Activated naive CD4-positive, alpha-beta T cell treated with anti-CD3 and anti-CD28 coated beads, Interleukin-2, amount 10 ng/mL, durations not matched to agents 7 days and 5 days (primary cell): ENCODE measurements around the gene NPAS3.

ENCODE experiments used
- CTCF ChIA-PET: fragments of 350-600 bp; sonication (Branson Sonifier 250); formaldehyde crosslinking; loops from one replicate; lab custom pipeline; 2021; ENCODE audit warnings: antibody characterized with exemption; lab: Charles Lee
- DNase-seq: peaks from one replicate; pipeline ENCODE4 v3.0.0-alpha.2; 2020
- H3K27ac Mint-ChIP-seq: one replicate; pipeline ENCODE4 v1.8.0; 2021; ENCODE audit warnings: mild to moderate bottlenecking, moderate library complexity, mixed read lengths
- H3K27me3 Mint-ChIP-seq: one replicate; pipeline ENCODE4 v1.8.0; 2021; ENCODE audit warnings: mild to moderate bottlenecking, mixed read lengths
- H3K36me3 Mint-ChIP-seq: one replicate; pipeline ENCODE4 v1.8.0; 2021; ENCODE audit warnings: mixed read lengths
- H3K4me1 Mint-ChIP-seq: one replicate; pipeline ENCODE4 v1.8.0; 2021; ENCODE audit warnings: mixed read lengths
- H3K4me3 Mint-ChIP-seq: one replicate; pipeline ENCODE4 v1.8.0; 2021; ENCODE audit warnings: mild to moderate bottlenecking, moderate library complexity, mixed read lengths
- H3K9me3 Mint-ChIP-seq: one replicate; pipeline ENCODE4 v1.8.0; 2021; ENCODE audit warnings: mixed read lengths

The NPAS3 gene

DNA sequence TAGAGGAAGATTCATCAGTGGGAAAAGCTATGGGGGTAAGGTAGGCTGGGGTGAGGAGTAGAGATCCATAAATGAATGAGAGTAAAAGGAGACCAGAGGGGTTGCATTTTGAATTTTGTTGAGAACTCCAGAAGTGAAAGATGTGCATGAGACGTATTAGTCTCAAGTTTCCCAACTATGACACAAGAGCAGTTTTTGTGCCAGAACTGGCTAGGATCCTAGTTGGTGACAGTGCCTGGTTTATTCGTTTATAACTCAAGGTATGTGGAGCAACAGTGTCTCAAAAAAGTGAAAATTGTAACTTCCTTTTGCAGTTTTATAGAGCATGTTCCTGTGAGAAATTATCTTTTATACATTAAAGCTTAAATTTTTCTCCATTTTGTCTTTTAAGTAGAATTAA, 377.0 kb downstream of the NPAS3 start:
- Mint-ChIP-seq H3K36me3 (no peaks in the 10 kb centered on the region), H3K27me3 (no peaks in the 10 kb centered on the region), H3K27ac (no peak overlapping the region), H3K4me3 (no peak overlapping the region), H3K4me1 (no peaks in the 10 kb centered on the region), H3K9me3 (no peaks in the 10 kb centered on the region)
- CTCF ChIA-PET, result no interaction called here
- DNase-seq, result no peak

DNA sequence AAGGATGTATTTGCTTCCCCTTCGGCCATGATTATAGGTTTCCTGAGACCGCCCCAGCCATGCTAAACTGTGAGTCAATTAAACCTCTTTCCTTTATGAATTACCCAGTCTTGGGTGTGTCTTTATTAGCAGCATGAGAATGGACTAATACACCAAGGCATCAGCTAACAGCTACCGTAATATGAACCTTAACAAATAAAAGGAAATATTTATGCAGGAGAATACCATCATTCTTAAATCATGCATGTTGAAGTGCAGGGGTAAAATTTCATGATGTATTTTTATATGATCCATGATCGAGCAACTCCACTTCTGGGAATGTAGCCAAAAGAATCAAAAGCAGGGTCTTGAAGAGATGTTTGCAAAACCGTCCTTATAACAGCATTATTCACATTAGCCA, 379.0 kb downstream of the NPAS3 start:
- no peak for DNase-seq
- CTCF ChIA-PET, result no interaction called here
- Mint-ChIP-seq H3K27ac (no peak overlapping the region), H3K4me3 (no peak overlapping the region), H3K27me3 (no peaks in the 10 kb centered on the region), H3K4me1 (no peaks in the 10 kb centered on the region), H3K36me3 (no peaks in the 10 kb centered on the region), H3K9me3 (no peaks in the 10 kb centered on the region)

DNA sequence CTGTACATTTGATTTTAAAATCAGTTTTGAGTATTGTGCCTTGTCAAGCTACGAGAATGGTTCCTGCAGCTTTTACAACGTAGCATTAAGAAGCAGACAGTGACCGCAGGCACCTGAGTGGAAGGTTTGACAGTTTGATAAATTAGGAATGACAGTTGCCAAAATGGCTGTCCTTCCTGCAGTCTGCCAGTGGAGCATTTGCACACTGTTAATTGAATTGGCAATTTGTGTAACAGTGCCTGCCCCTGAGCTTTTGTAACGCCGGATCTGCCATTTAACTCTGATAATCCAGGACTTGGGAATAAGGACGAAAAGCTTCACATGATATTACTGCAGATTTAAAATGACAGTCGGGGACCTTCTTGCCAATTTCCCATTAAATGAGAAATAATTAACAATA, 385.3 kb downstream of the NPAS3 start:
- Mint-ChIP-seq H3K4me1 (no peaks in the 10 kb centered on the region), H3K4me3 (no peak overlapping the region), H3K27ac (no peak overlapping the region), H3K27me3 (no peaks in the 10 kb centered on the region), H3K36me3 (no peaks in the 10 kb centered on the region), H3K9me3 (peaks cover 2% of the 10 kb centered on the region)
- no peak for DNase-seq
- CTCF ChIA-PET, result no interaction called here

DNA sequence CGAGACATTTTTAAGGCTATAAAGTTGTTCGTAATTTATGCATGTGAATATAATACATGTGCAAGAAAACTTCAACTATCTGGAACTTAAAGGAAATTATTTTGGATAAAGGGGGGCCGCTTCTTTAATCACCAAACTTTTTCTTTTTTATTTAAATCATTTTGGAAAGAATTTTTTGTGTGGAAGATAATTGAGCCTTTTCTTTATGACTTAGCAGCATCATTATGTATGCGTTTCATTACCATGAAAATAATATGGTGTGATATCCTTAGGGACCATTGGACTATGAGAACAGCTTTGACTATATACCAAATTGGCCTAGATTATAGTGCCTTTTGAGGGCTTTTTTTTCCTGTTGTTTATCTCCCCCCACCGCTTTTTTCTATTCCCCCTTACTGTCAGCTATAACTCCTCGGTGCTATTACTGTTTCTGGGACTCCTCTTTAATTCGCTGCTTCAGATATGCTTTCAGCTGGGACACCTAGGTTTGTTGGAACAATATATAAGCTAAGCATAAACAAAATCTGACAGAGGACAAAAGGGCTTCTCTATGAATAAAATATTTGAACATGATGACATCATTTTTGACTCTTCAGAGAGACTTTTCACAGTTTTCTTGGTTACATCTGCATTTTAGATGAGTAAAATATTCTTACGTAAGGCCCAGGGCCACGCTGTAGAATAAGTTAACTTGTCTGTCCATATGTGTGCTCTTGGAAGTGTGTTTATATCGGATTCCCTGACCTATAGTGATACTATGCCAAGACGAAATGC, 392.7 kb downstream of the NPAS3 start:
- Mint-ChIP-seq H3K9me3 (peaks cover 1% of the 10 kb centered on the region), H3K4me3 (no peak overlapping the region), H3K27ac (no peak overlapping the region), H3K27me3 (no peaks in the 10 kb centered on the region), H3K36me3 (no peaks in the 10 kb centered on the region), H3K4me1 (no peaks in the 10 kb centered on the region)
- DNase-seq, result no peak
- CTCF ChIA-PET, result no interaction called here

DNA sequence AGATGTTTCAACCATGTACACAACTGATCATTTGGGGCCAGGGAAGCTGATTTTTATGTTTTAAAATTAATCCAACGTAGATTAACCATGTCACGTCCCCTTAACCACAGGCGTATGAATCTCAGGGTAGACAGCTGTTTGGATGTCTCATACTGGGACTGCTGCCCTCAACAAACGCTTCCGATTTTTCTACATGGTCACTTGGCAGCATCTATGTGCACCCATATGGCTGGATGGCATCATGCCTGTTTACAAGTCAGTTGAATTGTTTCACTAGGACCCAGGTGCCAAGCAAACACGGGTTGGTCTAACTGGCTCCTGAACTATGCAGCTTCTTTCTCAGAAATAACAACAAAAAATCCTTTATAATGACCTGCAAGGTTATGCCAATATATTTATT, 393.8 kb downstream of the NPAS3 start:
- Mint-ChIP-seq H3K27me3 (no peaks in the 10 kb centered on the region), H3K4me1 (no peaks in the 10 kb centered on the region), H3K36me3 (no peaks in the 10 kb centered on the region), H3K4me3 (no peak overlapping the region), H3K27ac (no peak overlapping the region), H3K9me3 (peaks cover 7% of the 10 kb centered on the region)
- CTCF ChIA-PET, result no interaction called here
- no peak for DNase-seq

DNA sequence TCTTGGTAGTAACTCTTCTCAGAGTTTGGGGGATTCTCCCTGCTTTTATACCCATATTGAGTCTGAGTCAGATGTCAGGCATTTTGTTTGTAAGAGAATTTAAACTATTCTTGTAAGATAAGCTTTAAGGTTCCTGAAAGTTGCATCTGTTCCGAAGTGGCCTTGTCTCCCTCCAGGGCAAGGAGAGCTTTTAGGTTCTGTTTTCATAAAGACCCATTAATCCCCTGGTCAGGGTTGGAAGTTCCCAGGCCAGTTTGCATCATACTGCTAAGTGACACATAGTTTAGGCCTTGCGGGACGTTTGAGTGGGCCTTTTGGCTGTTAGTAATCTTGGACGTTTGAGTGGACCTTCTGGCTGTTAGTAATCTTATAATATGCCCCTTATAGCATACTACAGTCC, 396.7 kb downstream of the NPAS3 start:
- H3K36me3 Mint-ChIP-seq, result no peaks in the 10 kb centered on the region
- peaks cover 7% of the 10 kb centered on the region for H3K9me3 Mint-ChIP-seq
- CTCF ChIA-PET, result no interaction called here
- no peak overlapping the region for H3K4me3 Mint-ChIP-seq
- no peak for DNase-seq
- H3K4me1 Mint-ChIP-seq, result no peaks in the 10 kb centered on the region
- no peaks in the 10 kb centered on the region for H3K27me3 Mint-ChIP-seq
- no peak overlapping the region for H3K27ac Mint-ChIP-seq

DNA sequence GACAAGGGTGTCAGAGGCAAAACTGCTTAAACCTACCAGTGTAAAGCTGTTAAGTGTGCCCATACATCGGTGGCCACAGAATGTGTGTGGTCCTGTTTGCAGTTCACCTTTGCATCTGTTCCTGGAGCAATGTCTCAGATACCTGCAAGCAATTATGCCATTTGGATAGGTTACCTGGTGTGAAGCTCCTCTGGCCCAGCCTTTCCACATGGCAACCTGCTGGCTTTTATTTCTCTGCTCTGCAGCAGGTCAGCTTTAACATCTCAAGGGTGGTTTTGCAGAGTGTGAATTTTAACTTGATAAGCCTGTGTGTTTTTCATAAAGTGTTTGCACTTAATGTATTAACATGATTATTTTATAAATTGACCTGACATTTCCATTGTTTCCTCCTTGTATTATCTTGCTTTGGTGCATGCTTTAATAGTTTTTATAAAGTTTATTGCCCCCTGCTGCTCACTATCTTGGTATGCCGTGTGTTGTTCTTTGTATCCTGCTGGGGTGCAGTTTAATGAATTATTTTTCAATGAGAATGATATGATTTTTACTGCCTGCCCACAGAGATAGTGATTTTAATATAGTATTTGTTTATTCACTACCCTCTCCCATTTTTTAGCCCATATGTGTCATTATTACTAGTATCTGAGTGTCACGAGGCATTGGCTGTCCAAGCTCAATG, 403.8 kb downstream of the NPAS3 start:
- Mint-ChIP-seq H3K4me1 (no peaks in the 10 kb centered on the region), H3K4me3 (no peak overlapping the region), H3K27me3 (no peaks in the 10 kb centered on the region), H3K9me3 (peaks cover 2% of the 10 kb centered on the region), H3K27ac (no peak overlapping the region), H3K36me3 (no peaks in the 10 kb centered on the region)
- CTCF ChIA-PET, result interaction anchor here (0.7 kb wide), 1 partner anchor 323 kb away, joined by 3 read pairs; no protein-coding TSS in a partner anchor
- DNase-seq, result no peak

DNA sequence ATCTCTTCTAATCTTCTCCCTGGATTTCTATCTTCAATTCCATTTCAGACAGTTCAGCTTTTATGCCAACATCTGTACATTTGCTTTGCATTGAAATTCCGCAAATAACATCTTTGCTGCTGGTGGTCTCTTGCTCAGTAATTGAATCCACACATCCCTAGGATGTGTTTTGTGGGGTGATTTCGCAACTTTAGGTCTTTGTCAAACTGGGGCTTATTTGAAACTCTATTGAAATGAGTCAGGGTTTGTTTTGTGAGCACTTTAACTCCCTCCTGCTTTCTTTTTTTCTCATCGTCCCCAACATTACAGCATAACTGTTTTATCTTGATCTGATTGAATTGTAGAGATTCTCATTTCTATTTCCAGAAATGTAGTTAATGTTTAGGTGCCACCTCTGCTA, 404.3 kb downstream of the NPAS3 start:
- no peak for DNase-seq
- Mint-ChIP-seq H3K27me3 (no peaks in the 10 kb centered on the region), H3K9me3 (peaks cover 2% of the 10 kb centered on the region), H3K4me1 (no peaks in the 10 kb centered on the region), H3K36me3 (no peaks in the 10 kb centered on the region), H3K4me3 (no peak overlapping the region), H3K27ac (no peak overlapping the region)
- CTCF ChIA-PET, result no interaction called here

DNA sequence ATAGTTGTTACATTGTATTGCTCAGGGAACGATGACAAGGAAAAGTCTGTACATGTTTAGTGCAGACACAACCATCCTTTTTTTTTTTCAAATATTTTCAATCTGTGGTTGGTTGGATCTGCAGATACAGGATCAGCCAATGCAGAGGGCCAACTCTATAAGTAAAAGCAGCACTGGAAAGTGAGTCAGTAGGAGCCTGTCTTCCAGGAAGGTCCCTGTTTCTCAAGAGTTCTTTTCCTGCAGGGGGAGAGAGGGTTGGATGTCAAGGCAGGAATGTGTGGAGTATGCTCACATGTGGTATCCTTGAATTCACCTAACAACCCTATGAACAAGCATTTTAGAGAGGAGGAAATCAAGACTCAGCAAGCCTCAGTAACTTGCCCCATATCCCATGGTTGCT, 409.1 kb downstream of the NPAS3 start:
- CTCF ChIA-PET, result no interaction called here
- no peaks in the 10 kb centered on the region for H3K4me1 Mint-ChIP-seq
- peaks cover 3% of the 10 kb centered on the region for H3K9me3 Mint-ChIP-seq
- H3K36me3 Mint-ChIP-seq, result no peaks in the 10 kb centered on the region
- no peaks in the 10 kb centered on the region for H3K27me3 Mint-ChIP-seq
- no peak overlapping the region for H3K27ac Mint-ChIP-seq
- no peak for DNase-seq
- no peak overlapping the region for H3K4me3 Mint-ChIP-seq

DNA sequence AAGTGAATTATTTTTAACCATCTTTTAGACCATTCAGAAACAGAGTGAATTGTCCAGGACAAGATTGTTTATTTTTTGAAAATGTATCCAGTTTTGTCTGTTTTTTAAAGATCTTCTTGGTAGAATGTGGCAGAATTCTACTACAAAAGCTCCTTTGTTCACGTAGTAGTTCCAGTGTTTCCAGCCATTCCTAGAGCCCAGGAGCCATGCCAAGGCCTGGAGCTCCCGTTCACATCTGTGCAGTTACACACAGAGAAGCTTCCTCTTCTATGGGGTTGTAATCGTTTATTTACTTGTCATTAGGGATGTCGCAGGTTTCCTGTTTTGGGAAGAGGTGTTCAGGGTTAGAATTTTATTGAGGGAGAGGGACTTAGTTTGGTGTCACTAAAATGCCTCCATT, 409.8 kb downstream of the NPAS3 start:
- DNase-seq, result no peak
- no peaks in the 10 kb centered on the region for H3K4me1 Mint-ChIP-seq
- no peaks in the 10 kb centered on the region for H3K27me3 Mint-ChIP-seq
- CTCF ChIA-PET, result no interaction called here
- no peak overlapping the region for H3K27ac Mint-ChIP-seq
- H3K36me3 Mint-ChIP-seq, result no peaks in the 10 kb centered on the region
- peaks cover 3% of the 10 kb centered on the region for H3K9me3 Mint-ChIP-seq
- no peak overlapping the region for H3K4me3 Mint-ChIP-seq

DNA sequence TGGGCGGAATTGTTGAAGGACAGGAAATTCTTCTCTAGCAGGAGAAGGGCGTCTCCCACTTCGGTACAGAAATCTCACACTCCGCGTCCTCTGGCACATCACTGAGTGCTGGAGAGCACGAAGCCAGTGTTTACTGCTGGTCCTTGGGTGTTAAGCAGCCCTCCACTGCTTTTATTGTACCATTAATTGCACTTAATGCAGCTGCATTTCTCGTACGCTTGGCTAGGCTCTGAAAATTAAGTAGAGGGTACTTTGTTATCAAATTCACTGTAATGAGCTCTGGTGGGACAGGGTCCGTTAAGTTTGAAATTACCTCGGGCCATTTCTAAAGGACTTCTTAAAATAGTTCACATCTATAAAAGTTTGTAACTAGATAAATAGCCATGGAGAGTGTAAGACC, 411.2 kb downstream of the NPAS3 start:
- DNase-seq, result no peak
- Mint-ChIP-seq H3K9me3 (peaks cover 5% of the 10 kb centered on the region), H3K27me3 (no peaks in the 10 kb centered on the region), H3K27ac (no peak overlapping the region), H3K36me3 (no peaks in the 10 kb centered on the region), H3K4me3 (no peak overlapping the region), H3K4me1 (no peaks in the 10 kb centered on the region)
- CTCF ChIA-PET, result no interaction called here

DNA sequence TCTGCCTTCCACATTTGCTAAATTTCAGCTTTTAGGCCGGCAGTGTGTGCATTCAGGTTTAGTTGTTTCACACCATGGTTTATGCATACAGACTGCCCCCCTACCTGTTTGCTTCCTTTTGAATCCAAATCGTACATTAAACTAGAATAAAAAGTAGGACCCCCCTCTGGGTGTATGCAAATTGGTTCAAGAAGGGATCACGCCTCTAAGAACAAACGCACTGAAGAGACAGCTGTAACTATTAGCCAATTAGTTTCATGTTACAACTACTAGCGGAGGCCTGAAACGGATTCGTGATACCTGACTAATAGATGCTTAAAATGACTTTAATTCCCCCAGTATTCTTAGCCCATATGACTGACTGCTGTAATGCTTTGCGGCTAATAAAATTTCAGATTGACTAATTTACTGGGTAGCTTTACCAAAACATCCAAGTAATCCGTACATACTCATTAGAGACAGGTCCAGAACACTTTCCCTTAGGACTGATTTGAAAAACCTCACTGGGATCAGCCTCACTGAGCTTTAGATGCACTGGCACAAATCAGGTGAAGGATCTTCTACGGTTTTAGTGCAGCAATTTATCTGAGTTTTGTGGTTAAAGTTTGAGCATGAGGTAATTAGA, 411.8 kb downstream of the NPAS3 start:
- no peaks in the 10 kb centered on the region for H3K36me3 Mint-ChIP-seq

DNA sequence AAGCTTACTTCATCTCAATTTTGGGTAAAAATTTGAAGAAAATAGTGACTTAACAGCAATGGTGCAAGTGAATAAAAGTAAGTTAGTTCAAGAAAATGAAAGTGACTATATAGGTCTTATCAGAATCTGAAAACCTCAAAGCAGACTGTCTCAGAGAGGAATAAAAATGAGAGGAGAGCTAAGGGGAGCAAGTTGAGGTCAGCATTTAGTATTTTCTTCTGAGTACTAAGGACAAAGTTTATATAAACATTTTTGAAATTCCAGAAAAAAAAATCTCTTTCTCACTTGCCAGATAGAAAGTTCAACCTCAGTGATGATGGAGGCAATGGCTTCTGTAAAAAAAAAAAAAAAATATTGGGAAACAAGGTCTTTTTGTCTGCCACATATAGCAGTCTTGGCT, 414.1 kb downstream of the NPAS3 start:
- H3K4me1 Mint-ChIP-seq, result no peaks in the 10 kb centered on the region
- no peak overlapping the region for H3K4me3 Mint-ChIP-seq
- no peak overlapping the region for H3K27ac Mint-ChIP-seq
- no peak for DNase-seq
- H3K36me3 Mint-ChIP-seq, result no peaks in the 10 kb centered on the region
- peaks cover 11% of the 10 kb centered on the region for H3K9me3 Mint-ChIP-seq
- CTCF ChIA-PET, result no interaction called here
- H3K27me3 Mint-ChIP-seq, result no peaks in the 10 kb centered on the region

More for the DNA sequence above, 411.8 kb downstream of the NPAS3 start:
- H3K4me1 Mint-ChIP-seq, result no peaks in the 10 kb centered on the region
- H3K27ac Mint-ChIP-seq, result no peak overlapping the region
- no peak overlapping the region for H3K4me3 Mint-ChIP-seq
- DNase-seq, result no peak
- no peaks in the 10 kb centered on the region for H3K27me3 Mint-ChIP-seq
- peaks cover 6% of the 10 kb centered on the region for H3K9me3 Mint-ChIP-seq
- CTCF ChIA-PET, result no interaction called here

DNA sequence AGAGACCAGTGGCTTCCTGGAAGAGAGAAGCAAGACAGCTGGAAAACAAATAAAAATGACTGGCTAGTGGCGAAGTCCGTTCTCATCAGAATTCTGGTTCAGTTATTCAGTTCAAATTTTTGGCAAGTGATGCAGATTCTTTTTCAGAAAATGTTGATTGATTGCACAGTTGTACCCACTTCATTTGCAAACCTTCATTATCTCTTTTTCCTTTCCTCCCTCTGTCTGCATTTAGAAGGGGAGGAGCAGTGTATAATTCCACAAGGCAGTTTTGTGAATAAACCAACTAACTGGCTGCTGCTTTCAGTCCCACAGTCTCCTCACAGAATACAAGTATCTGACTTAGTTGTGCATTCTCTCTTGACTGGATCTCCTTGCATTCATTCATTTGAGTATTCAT, 417.5 kb downstream of the NPAS3 start:
- no peaks in the 10 kb centered on the region for H3K4me1 Mint-ChIP-seq
- CTCF ChIA-PET, result no interaction called here
- no peaks in the 10 kb centered on the region for H3K36me3 Mint-ChIP-seq
- H3K9me3 Mint-ChIP-seq, result peaks cover 9% of the 10 kb centered on the region
- no peak for DNase-seq
- H3K27ac Mint-ChIP-seq, result no peak overlapping the region
- H3K4me3 Mint-ChIP-seq, result no peak overlapping the region
- no peaks in the 10 kb centered on the region for H3K27me3 Mint-ChIP-seq
